GM21737 (cell line): ENCODE measurements around the gene JARID2.

Source experiments
- ATAC-seq: cut with Tn5 transposase; IDR thresholded peaks from one replicate; pipeline ENCODE4 v1.9.1; 2021; ENCODE audit warnings: mild to moderate bottlenecking, moderate library complexity; ENCODE audit not compliant: unreplicated experiment

The JARID2 gene

GRCh38 chr6:15430186-15430585 is 184.3 kb downstream of the JARID2 start:
- ATAC-seq, result no peak

- ATAC-seq, result no peak
Measured at GRCh38 chr6:15430931-15431405, 185.1 kb downstream of the JARID2 start.

DNA sequence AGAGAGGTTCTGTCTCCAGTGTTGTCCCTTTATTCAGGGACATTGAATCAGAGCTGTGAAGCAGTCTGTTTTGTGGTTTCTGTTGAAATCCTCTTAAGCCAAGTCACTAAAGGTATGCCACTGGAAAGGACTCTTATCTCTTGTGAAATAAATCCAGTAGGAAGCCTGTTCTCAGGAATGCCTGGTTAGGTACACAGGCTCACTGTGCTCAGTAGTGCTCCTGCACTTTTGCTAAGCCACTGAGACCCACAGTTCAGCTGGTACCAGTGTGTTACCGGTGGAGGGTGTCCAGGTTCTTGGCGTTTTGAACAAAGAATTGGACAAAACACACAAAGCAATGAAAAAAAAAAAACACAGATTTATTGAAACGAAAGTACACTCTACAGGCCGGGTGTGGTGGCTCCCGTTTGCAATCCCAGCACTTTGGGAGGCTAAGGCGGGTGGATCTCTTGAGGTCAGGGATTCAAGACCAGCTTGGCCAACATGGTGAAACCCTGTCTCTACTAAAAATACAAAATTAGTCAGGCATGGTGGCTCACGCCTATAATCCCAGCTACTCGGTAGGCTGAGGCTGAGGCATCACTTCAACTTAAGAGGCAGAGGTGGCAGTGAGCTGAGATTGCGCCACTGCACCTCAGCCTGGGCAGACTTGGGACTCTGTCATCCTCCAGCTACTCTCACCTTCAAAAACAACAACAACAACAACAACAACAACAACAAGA is 186.1 kb downstream of the JARID2 start:
- ATAC-seq, result no peak

- ATAC-seq, result no peak
Measured at GRCh38 chr6:15433511-15433861, 187.6 kb downstream of the JARID2 start.

DNA sequence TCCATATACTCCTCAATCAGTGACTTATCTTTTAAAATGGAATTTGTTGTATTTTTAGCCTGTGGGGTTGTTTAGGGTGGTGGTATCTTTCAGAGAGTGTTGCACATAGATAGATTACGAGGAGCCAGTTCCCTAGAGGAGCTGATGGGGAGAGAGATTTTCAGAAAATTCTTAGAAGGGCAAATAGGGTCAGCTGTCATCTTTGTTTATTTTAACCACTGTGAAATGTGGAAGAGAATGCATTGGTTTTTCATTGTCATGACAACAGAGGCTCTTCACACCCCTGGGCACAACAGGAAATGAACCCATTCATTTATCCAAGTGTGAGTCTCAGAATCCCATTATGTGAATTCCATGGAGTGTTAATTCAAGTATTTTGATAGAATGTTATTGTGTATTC is 188.4 kb downstream of the JARID2 start:
- no peak for ATAC-seq

GRCh38 chr6:15434823-15435380 is 189.0 kb downstream of the JARID2 start:
- no peak for ATAC-seq

DNA sequence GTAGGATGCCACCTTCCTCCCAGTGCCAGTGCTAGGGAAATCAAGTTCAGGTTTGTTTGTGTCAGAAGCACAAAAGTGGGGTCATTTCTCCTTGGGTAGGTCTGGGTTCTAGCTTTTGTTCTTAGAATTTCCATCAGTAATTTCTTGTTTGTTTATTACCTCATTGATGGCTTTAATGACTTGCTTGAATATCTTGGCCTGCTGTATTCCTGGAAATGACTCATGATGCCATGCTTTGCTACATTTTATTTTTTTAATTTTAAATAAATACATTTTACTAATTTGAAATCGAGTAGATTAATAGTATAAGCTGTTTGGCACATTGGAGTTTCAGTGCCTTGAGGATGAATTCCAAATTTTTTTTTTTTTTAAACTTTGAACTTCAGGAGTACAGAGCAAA is 189.6 kb downstream of the JARID2 start:
- no peak for ATAC-seq

DNA sequence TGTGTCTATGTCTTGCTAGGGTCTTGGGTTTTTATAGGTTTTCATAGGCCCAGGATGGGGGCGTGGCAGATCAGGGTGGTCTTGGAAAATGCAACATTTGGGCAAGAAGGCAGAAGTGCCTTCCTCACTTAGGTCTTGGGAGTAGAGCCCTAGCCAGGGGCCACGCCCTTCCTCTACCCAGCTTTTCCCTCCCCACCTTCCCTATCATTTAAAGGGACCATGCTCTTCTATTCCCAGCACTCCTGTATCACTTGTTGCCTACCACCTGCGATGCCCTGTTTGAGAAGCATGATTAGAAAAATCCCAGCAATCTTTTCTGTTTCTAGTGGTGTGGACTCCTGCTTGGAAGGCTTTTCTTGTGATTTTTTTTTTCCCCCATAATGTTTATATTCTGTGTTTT is 190.6 kb downstream of the JARID2 start:
- ATAC-seq, result no peak

- no peak for ATAC-seq
Measured at GRCh38 chr6:15437090-15437635, 191.3 kb downstream of the JARID2 start.

GRCh38 chr6:15439410-15440025 is 193.6 kb downstream of the JARID2 start:
- no peak for ATAC-seq

- no peak for ATAC-seq
Measured at GRCh38 chr6:15440040-15440439, 194.2 kb downstream of the JARID2 start.

- ATAC-seq, result no peak
Measured at GRCh38 chr6:15441215-15441868, 195.5 kb downstream of the JARID2 start.

DNA sequence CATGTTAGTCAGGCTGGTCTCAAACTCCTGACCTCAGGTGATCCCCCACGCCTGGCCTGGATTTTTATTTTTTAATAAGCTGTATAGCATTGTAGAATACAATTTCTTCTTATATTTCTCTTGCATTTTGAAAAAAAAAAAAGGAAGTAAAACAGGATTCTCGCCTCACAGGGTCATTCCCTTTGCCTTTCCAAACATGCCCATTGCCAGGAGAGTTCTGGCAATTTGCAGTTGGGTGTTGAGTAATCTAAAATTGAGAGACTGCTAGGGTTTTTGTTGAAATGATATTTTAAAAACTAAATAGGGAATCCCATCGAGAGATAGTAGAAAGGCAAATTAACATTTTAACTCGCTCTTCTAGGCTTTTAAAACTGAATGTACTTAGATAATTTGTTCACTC is 196.1 kb downstream of the JARID2 start:
- ATAC-seq, result no peak

DNA sequence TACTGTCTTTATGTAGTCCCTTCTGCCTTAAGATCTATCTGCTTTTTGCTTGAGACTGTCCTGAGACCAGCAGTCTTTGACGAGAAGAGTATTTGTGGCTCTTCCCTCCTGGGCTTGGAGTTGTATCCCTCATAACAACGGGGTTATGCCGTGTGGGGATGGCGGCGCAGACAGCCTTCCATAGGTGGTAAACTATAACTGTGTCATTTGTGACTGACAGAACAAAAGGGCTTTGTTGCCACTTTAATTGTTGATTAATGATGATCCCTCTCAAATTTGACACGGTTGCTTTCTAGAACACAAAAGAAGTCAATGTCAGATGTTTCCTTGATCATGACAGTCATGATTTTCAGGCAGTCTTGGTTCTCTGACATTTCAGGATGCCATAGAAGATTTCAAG is 196.6 kb downstream of the JARID2 start:
- ATAC-seq, result no peak

DNA sequence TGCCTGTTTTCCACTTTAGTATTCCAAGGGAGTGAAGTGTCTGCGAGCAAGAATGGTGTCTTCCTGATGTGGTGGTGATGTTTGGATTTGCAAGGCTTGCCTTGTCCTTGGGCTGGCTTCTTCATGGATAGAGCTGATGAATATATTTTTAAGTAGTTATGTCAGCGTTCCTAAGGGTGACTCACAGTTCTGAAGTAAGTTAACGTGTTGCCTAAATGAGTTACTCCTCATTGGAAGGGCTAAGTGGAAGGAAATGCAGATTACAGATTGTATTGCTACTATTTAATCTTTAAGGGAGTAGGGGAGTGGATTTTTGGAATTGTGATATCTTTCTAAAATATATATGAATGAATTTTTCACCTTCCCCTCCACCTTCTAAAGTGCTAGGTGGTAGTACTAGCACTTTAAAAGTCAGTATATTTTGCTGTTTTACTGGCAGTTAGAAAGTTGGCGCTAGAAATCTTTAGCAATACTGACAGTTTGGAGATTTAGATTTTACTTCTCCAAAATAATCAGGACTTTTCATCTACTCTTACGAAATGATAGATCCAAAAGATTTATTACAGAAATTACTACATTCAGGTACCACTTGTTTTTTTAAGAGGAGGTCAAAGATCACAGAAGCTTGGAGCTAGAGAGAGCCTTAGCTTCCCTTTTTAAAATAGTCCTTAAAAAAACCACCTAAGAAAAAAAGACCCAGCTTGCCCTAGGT is 197.4 kb downstream of the JARID2 start:
- ATAC-seq, result no peak

DNA sequence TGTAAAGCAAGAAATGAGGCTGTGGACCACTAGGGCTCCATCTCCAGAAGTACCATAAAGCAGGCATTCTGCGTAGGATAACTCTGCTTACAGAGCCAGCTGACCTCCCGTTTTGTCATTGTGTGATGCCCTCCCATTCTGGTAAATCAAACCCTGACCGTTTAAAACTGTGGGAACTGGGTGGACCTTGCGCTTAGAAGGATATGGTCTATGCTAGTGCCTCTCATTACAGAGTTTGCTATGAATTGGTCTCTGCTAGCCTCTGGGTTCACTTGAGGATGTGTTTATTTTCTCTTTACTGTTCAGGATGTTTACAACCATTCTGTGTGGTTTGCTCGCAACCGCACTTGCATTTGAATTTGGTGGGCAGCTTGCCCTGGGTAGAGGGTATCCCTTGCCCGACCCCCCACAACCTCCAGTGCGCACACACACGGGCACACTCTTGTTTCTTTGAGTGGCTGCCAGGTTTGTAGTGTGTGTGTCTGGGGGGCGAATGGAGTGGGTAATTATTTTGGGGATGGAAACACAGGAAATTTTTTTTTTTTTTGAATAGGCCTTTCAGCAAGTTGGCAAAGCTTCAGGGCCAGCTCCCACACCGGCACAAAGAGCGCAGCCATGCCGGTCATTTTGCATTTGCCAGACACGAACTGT is 198.3 kb downstream of the JARID2 start:
- ATAC-seq, result no peak

DNA sequence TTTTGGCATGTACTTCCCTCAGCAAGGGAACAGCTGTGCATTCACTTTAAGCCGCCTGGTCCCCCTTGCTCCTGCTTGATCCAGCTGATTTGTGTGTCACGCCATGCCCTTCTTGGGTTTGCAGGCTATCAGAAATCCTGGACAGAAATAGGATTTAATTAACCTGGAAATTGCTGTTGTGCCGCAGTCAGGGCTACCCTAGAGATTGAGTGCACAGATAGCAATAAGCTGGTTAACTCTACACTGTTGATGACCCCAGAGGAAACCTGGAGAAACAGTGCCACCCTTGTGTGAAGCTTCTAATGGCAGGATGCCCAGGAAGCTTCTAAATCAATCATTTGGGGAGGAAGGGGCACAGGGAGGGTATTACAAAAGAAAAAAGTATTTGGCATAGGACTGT is 199.0 kb downstream of the JARID2 start:
- no peak for ATAC-seq

GRCh38 chr6:15447546-15448267 is 201.8 kb downstream of the JARID2 start:
- no peak for ATAC-seq

GRCh38 chr6:15449011-15449410 is 203.1 kb downstream of the JARID2 start:
- ATAC-seq, result no peak

DNA sequence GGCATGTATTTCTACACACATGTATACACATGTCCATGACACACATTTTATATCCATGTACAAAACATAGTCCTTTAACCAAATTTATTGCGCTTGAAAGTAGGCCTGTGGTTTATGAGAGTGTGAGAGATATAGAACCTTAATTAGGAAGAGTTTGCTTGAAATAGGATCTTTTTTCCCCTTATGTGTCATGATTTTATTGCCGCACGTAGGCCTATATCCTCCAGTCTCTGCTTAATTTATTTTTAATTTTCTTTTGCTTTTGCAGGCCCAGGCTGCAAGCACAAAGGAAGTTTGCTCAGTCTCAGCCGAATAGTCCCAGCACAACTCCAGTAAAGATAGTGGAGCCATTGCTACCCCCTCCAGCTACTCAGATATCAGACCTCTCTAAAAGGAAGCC is 205.9 kb downstream of the JARID2 start:
- ATAC-seq, result no peak
